HepG2 (cell line): ENCODE measurements around the gene MC1R. TPM values are rescaled to one million over a fixed set of nuclear protein-coding genes. Genes with fewer than 3 reads are reported as not detected.

Experiments
- ERF ChIP-seq: IDR thresholded peaks from 2 replicates; pipeline ENCODE4 v1.6.1; 2018; ENCODE audit warnings: missing biosample characterization, missing genetic modification reagents
- HNRNPL ChIP-seq: fragments of 200-400 bp; formaldehyde crosslinking; IDR thresholded peaks from 2 replicates; pipeline ENCODE4 v1.6.1; 2017; ENCODE audit warnings: mild to moderate bottlenecking, low read depth, low read length
- NKX3-1 ChIP-seq: sonication (generic); formaldehyde crosslinking; IDR thresholded peaks from 2 replicates; pipeline ENCODE4 v1.5.0; 2020; ENCODE audit warnings: missing genetic modification reagents
- RFX5 ChIP-seq: IDR thresholded peaks from 2 replicates; pipeline ENCODE4 v1.6.1; 2011; ENCODE audit warnings: low read depth, low read length, improper control_type of control experiment
- SALL1 ChIP-seq: sonication (generic); formaldehyde crosslinking; IDR thresholded peaks from 2 replicates; pipeline ENCODE4 v1.8.0; 2022; ENCODE audit warnings: mild to moderate bottlenecking, missing genetic modification reagents
- SOX6 ChIP-seq, 2 experiments: fragments of 450-650 bp in 1 of 2; sonication (generic) in 1 of 2; formaldehyde crosslinking in 1 of 2; IDR thresholded peaks; 2 replicates each; pipeline versions ENCODE4 v1.4.0 to v1.6.1; 2017 to 2020; ENCODE audit warnings: antibody characterized with exemption in 1 of 2, mild to moderate bottlenecking in 1 of 2, missing genetic modification reagents in 1 of 2
- ZNF292 ChIP-seq: sonication (generic); formaldehyde crosslinking; IDR thresholded peaks from 2 replicates; pipeline ENCODE4 v1.8.1; 2022; ENCODE audit warnings: mild to moderate bottlenecking, low read depth, missing genetic modification reagents, borderline replicate concordance
- ZNF317 ChIP-seq: sonication (generic); formaldehyde crosslinking; IDR thresholded peaks from 2 replicates; pipeline ENCODE4 v1.5.0; 2020; ENCODE audit warnings: mild to moderate bottlenecking, missing genetic modification reagents
- ZNF44 ChIP-seq: sonication (generic); formaldehyde crosslinking; IDR thresholded peaks from 2 replicates; pipeline ENCODE4 v1.5.1; 2020; ENCODE audit warnings: mild to moderate bottlenecking, missing genetic modification reagents
- ZNF569 ChIP-seq: sonication (generic); formaldehyde crosslinking; IDR thresholded peaks from 2 replicates; pipeline ENCODE4 v1.5.0; 2020; ENCODE audit warnings: mild to moderate bottlenecking, missing genetic modification reagents, moderate library complexity, borderline replicate concordance
- ZNF652 ChIP-seq: IDR thresholded peaks from 2 replicates; pipeline ENCODE4 v1.6.1; 2016; ENCODE audit warnings: low read depth, borderline replicate concordance
- ZNF781 ChIP-seq: sonication (generic); formaldehyde crosslinking; IDR thresholded peaks from 2 replicates; pipeline ENCODE4 v1.5.1; 2020; ENCODE audit warnings: borderline replicate concordance, mild to moderate bottlenecking, missing genetic modification reagents; ENCODE audit errors: not compliant biosample characterization
- ZSCAN9 ChIP-seq: IDR thresholded peaks from 2 replicates; pipeline ENCODE4 v1.6.1; 2016; ENCODE audit warnings: borderline replicate concordance
- polyA plus RNA-seq, 8 experiments: library from polyadenylated mRNA; depleted of rRNA in 3 of 8; stranded (reverse) in 7 of 8; unstranded in 1 of 8; fragments of >200 nt; fragmentation: Illumina TruSeq in 4 of 8; extraction: Trizol in 4 of 8; gene quantifications; 2 replicates each; pipeline versions ENCODE4 v1.2.1 to v1.2.3, GENCODE V29; 2011 to 2016; ENCODE audit warnings: low read depth in 4 of 8, missing spikeins in 1 of 8, mixed read lengths in 1 of 8; ENCODE audit not compliant: insufficient read depth in 1 of 8
- total RNA-seq, 5 experiments: library from RNA; depleted of rRNA; stranded (reverse); fragments of >200 nt; fragmentation: Illumina TruSeq; extraction: Trizol; gene quantifications; 2 replicates each; pipeline ENCODE4 v1.2.3, GENCODE V29; 2016; ENCODE audit warnings: low read depth in 1 of 5
- TF ChIP-seq, protein P1 (sequence below): IDR thresholded peaks from 2 replicates; pipeline ENCODE4 v1.4.0; 2020; ENCODE audit warnings: mild to moderate bottlenecking, missing genetic modification reagents
- TF ChIP-seq, protein P2 (sequence below): sonication (generic); formaldehyde crosslinking; IDR thresholded peaks from 2 replicates; pipeline ENCODE4 v1.4.0; 2020; ENCODE audit warnings: mild to moderate bottlenecking, missing genetic modification reagents

Gene MC1R
- total and polyA plus RNA-seq, 2 of the 13 experiments (the other 11 are each of a cell fraction or from before 2014, with no cell fraction given): 9.1 to 14.8 TPM

DNA sequence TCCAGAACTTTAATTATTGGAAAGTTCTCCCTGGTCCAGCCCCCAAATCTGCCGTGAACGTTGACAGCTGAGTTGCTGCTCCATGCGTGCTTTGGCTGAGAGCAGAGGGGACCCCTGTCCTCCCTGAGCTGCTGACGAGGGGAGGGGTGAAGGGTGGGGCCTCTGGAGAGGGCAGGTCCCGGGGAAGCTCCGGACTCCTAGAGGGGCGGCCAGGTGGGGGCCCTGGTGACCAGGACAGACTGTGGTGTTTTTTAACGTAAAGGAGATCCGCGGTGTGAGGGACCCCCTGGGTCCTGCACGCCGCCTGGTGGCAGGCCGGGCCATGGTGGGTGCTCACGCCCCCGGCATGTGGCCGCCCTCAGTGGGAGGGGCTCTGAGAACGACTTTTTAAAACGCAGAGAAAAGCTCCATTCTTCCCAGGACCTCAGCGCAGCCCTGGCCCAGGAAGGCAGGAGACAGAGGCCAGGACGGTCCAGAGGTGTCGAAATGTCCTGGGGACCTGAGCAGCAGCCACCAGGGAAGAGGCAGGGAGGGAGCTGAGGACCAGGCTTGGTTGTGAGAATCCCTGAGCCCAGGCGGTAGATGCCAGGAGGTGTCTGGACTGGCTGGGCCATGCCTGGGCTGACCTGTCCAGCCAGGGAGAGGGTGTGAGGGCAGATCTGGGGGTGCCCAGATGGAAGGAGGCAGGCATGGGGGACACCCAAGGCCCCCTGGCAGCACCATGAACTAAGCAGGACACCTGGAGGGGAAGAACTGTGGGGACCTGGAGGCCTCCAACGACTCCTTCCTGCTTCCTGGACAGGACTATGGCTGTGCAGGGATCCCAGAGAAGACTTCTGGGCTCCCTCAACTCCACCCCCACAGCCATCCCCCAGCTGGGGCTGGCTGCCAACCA is at the start of gene MC1R (continued):
- TF ChIP-seq, protein P1, sequence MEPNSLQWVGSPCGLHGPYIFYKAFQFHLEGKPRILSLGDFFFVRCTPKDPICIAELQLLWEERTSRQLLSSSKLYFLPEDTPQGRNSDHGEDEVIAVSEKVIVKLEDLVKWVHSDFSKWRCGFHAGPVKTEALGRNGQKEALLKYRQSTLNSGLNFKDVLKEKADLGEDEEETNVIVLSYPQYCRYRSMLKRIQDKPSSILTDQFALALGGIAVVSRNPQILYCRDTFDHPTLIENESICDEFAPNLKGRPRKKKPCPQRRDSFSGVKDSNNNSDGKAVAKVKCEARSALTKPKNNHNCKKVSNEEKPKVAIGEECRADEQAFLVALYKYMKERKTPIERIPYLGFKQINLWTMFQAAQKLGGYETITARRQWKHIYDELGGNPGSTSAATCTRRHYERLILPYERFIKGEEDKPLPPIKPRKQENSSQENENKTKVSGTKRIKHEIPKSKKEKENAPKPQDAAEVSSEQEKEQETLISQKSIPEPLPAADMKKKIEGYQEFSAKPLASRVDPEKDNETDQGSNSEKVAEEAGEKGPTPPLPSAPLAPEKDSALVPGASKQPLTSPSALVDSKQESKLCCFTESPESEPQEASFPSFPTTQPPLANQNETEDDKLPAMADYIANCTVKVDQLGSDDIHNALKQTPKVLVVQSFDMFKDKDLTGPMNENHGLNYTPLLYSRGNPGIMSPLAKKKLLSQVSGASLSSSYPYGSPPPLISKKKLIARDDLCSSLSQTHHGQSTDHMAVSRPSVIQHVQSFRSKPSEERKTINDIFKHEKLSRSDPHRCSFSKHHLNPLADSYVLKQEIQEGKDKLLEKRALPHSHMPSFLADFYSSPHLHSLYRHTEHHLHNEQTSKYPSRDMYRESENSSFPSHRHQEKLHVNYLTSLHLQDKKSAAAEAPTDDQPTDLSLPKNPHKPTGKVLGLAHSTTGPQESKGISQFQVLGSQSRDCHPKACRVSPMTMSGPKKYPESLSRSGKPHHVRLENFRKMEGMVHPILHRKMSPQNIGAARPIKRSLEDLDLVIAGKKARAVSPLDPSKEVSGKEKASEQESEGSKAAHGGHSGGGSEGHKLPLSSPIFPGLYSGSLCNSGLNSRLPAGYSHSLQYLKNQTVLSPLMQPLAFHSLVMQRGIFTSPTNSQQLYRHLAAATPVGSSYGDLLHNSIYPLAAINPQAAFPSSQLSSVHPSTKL (CRISPR knock-in tag): peak; percentile 61
- peak; percentile 61; the same call in 1 of the 2 replicates for TF ChIP-seq ZNF292 (CRISPR knock-in tag)
- TF ChIP-seq HNRNPL: peak; percentile 65; the same call in 1 of the 2 replicates
- peak; percentile 85 for TF ChIP-seq SALL1 (CRISPR knock-in tag)
- peak; percentile 96; the same call in 1 of the 2 replicates for TF ChIP-seq ZSCAN9 (CRISPR knock-in tag)
- peak; percentile 74; the same call in 1 of the 2 replicates for TF ChIP-seq ZNF317 (CRISPR knock-in tag)
- peak; percentile 94 for TF ChIP-seq ERF (CRISPR knock-in tag)
- TF ChIP-seq ZNF569 (CRISPR knock-in tag): peak; percentile 84; the same call in 1 of the 2 replicates
- TF ChIP-seq, protein P2, sequence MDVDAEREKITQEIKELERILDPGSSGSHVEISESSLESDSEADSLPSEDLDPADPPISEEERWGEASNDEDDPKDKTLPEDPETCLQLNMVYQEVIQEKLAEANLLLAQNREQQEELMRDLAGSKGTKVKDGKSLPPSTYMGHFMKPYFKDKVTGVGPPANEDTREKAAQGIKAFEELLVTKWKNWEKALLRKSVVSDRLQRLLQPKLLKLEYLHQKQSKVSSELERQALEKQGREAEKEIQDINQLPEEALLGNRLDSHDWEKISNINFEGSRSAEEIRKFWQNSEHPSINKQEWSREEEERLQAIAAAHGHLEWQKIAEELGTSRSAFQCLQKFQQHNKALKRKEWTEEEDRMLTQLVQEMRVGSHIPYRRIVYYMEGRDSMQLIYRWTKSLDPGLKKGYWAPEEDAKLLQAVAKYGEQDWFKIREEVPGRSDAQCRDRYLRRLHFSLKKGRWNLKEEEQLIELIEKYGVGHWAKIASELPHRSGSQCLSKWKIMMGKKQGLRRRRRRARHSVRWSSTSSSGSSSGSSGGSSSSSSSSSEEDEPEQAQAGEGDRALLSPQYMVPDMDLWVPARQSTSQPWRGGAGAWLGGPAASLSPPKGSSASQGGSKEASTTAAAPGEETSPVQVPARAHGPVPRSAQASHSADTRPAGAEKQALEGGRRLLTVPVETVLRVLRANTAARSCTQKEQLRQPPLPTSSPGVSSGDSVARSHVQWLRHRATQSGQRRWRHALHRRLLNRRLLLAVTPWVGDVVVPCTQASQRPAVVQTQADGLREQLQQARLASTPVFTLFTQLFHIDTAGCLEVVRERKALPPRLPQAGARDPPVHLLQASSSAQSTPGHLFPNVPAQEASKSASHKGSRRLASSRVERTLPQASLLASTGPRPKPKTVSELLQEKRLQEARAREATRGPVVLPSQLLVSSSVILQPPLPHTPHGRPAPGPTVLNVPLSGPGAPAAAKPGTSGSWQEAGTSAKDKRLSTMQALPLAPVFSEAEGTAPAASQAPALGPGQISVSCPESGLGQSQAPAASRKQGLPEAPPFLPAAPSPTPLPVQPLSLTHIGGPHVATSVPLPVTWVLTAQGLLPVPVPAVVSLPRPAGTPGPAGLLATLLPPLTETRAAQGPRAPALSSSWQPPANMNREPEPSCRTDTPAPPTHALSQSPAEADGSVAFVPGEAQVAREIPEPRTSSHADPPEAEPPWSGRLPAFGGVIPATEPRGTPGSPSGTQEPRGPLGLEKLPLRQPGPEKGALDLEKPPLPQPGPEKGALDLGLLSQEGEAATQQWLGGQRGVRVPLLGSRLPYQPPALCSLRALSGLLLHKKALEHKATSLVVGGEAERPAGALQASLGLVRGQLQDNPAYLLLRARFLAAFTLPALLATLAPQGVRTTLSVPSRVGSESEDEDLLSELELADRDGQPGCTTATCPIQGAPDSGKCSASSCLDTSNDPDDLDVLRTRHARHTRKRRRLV (CRISPR knock-in tag): peak; percentile 68; the same call in 1 of the 2 replicates
- TF ChIP-seq ZNF44 (CRISPR knock-in tag): no peak
- TF ChIP-seq ZNF781 (CRISPR knock-in tag): peak; percentile 84
- no peak for TF ChIP-seq SOX6 (IDR thresholded peaks at IDR 0.05)
- peak; percentile 78; the same call in 1 of the 2 replicates for TF ChIP-seq SOX6 (CRISPR knock-in tag; IDR thresholded peaks at IDR 0.05)
- TF ChIP-seq ZNF652: 0 out of 2 replicates have a peak, but pooled peaks have one; percentile 14
- TF ChIP-seq NKX3-1 (CRISPR knock-in tag): no peak
- no peak for TF ChIP-seq RFX5
